ENCODE data around the gene TJP2.

TJP2 gene

GRCh38 chr9:69145144-69145715 lies 28.8 kb upstream of the TJP2 start:
- Histone ChIP-seq H3K18ac (ENCODE audit: low read length) (no peak overlapping the region), H2BK12ac (ENCODE audit: low read length) (no peak overlapping the region), H3K27ac (replicated peaks; ENCODE audit: low read length) (no peak overlapping the region), H3K23ac (ENCODE audit: low read depth, low read length, poor library complexity) (no peak overlapping the region), H4K8ac (ENCODE audit: low read depth, low read length) (no peak overlapping the region), H2AK5ac (ENCODE audit: low read depth, low read length) (no peak overlapping the region), H2AFZ (ENCODE audit: low read length) (no peak overlapping the region), H3K9me3 (replicated peaks in 1 of 2; ENCODE audit: control insufficient read depth in 2 of 2, insufficient read depth in 1 of 2, low read depth in 1 of 2, low read length in 2 of 2) (no peaks in the 10 kb centered on the region), H3K4me1 (ENCODE audit: control insufficient read depth in 2 of 2, insufficient read depth in 1 of 2, low read depth in 1 of 2, low read length in 2 of 2) (peaks cover 0 to 2% of the 10 kb centered on the region in 2 donors), H2BK120ac (ENCODE audit: low read depth, low read length) (no peak overlapping the region), H3K79me1 (ENCODE audit: low read depth, low read length) (peaks cover 1% of the 10 kb centered on the region), H2BK5ac (ENCODE audit: low read length) (no peak overlapping the region), H3K27me3 (ENCODE audit: control insufficient read depth in 3 of 3, insufficient read depth in 3 of 3, low read depth in 1 of 3, low read length in 3 of 3) (no peaks in the 10 kb centered on the region), H3K36me3 (replicated peaks in 1 of 2; ENCODE audit: control insufficient read depth in 2 of 2, insufficient read depth in 2 of 2, low read length in 2 of 2) (peaks cover 1 to 6% of the 10 kb centered on the region in 2 donors), H3K4me3 (ENCODE audit: low read length in 2 of 2) (no peak overlapping the region), H4K91ac (ENCODE audit: low read depth, low read length, poor library complexity) (no peak overlapping the region), H2BK15ac (ENCODE audit: low read length) (no peak overlapping the region), H3K4ac (ENCODE audit: low read length) (no peak overlapping the region), H3K4me2 (ENCODE audit: insufficient read depth, low read length, poor library complexity, severe bottlenecking) (no peak overlapping the region), H3K9ac (ENCODE audit: low read depth, low read length, poor library complexity) (no peak overlapping the region), H3K14ac (ENCODE audit: low read length) (no peak overlapping the region)
- WGBS, 2 donors (ENCODE audit: extremely low coverage in 2 of 2, insufficient read length in 2 of 2, insufficient replicate concordance in 1 of 2): no CpG with 5 or more reads among the region's 8 CpGs
- no peak for DNase-seq (ENCODE audit: low spot score)

GRCh38 chr9:69147041-69147834 lies 26.8 kb upstream of the TJP2 start:
- Histone ChIP-seq H2BK12ac (ENCODE audit: low read length) (no peak overlapping the region), H3K4ac (ENCODE audit: low read length) (no peak overlapping the region), H4K8ac (ENCODE audit: low read depth, low read length) (no peak overlapping the region), H3K9me3 (replicated peaks in 1 of 2; ENCODE audit: control insufficient read depth in 2 of 2, insufficient read depth in 1 of 2, low read depth in 1 of 2, low read length in 2 of 2) (no peaks in the 10 kb centered on the region), H4K91ac (ENCODE audit: low read depth, low read length, poor library complexity) (no peak overlapping the region), H3K79me1 (ENCODE audit: low read depth, low read length) (no peaks in the 10 kb centered on the region), H2AFZ (ENCODE audit: low read length) (no peak overlapping the region), H3K36me3 (replicated peaks in 1 of 2; ENCODE audit: control insufficient read depth in 2 of 2, insufficient read depth in 2 of 2, low read length in 2 of 2) (peaks cover 1 to 16% of the 10 kb centered on the region in 2 donors), H3K9ac (ENCODE audit: low read depth, low read length, poor library complexity) (no peak overlapping the region), H2BK5ac (ENCODE audit: low read length) (no peak overlapping the region), H3K27ac (replicated peaks; ENCODE audit: low read length) (no peak overlapping the region), H3K4me2 (ENCODE audit: insufficient read depth, low read length, poor library complexity, severe bottlenecking) (no peak overlapping the region), H3K4me1 (ENCODE audit: control insufficient read depth in 2 of 2, insufficient read depth in 1 of 2, low read depth in 1 of 2, low read length in 2 of 2) (peaks cover 0 to 2% of the 10 kb centered on the region in 2 donors), H3K4me3 (ENCODE audit: low read length in 2 of 2) (no peak overlapping the region), H2BK120ac (ENCODE audit: low read depth, low read length) (no peak overlapping the region), H3K18ac (ENCODE audit: low read length) (no peak overlapping the region), H3K14ac (ENCODE audit: low read length) (no peak overlapping the region), H2AK5ac (ENCODE audit: low read depth, low read length) (no peak overlapping the region), H3K27me3 (ENCODE audit: control insufficient read depth in 3 of 3, insufficient read depth in 3 of 3, low read depth in 1 of 3, low read length in 3 of 3) (no peaks in the 10 kb centered on the region), H2BK15ac (ENCODE audit: low read length) (no peak overlapping the region), H3K23ac (ENCODE audit: low read depth, low read length, poor library complexity) (no peak overlapping the region)
- WGBS, 2 donors (ENCODE audit: extremely low coverage in 2 of 2, insufficient read length in 2 of 2, insufficient replicate concordance in 1 of 2): no CpG with 5 or more reads among the region's 11 CpGs
- DNase-seq (ENCODE audit: low spot score): no peak

- Histone ChIP-seq H2AK5ac (ENCODE audit: low read depth, low read length) (no peak overlapping the region), H2BK12ac (ENCODE audit: low read length) (no peak overlapping the region)
- WGBS, 2 donors (ENCODE audit: extremely low coverage in 2 of 2, insufficient read length in 2 of 2, insufficient replicate concordance in 1 of 2): no CpG with 5 or more reads among the region's 7 CpGs
These were observed 24.7 kb upstream of the TJP2 start for GRCh38 chr9:69149321-69149807.

GRCh38 chr9:69151506-69151905 lies 22.6 kb upstream of the TJP2 start:
- no peak for DNase-seq (ENCODE audit: low spot score)
- H3K9me3 ChIP-seq (replicated peaks in 1 of 2; ENCODE audit: control insufficient read depth in 2 of 2, insufficient read depth in 1 of 2, low read depth in 1 of 2, low read length in 2 of 2): no peaks in the 10 kb centered on the region
- no peak overlapping the region for H3K18ac ChIP-seq (ENCODE audit: low read length)
- no peak overlapping the region for H3K4ac ChIP-seq (ENCODE audit: low read length)
- H3K79me1 ChIP-seq (ENCODE audit: low read depth, low read length): no peaks in the 10 kb centered on the region
- no peak overlapping the region for H2AFZ ChIP-seq (ENCODE audit: low read length)
- H2BK5ac ChIP-seq (ENCODE audit: low read length): no peak overlapping the region
- WGBS, 2 donors (ENCODE audit: extremely low coverage in 2 of 2, insufficient read length in 2 of 2, insufficient replicate concordance in 1 of 2): no CpG with 5 or more reads among the region's 7 CpGs
- H3K4me2 ChIP-seq (ENCODE audit: insufficient read depth, low read length, poor library complexity, severe bottlenecking): no peak overlapping the region
- no peak overlapping the region for H2BK15ac ChIP-seq (ENCODE audit: low read length)
- no peak overlapping the region for H3K4me3 ChIP-seq (ENCODE audit: low read length in 2 of 2)
- no peak overlapping the region for H2BK120ac ChIP-seq (ENCODE audit: low read depth, low read length)
- H3K9ac ChIP-seq (ENCODE audit: low read depth, low read length, poor library complexity): no peak overlapping the region
- H2BK12ac ChIP-seq (ENCODE audit: low read length): no peak overlapping the region
- H3K23ac ChIP-seq (ENCODE audit: low read depth, low read length, poor library complexity): no peak overlapping the region
- peaks cover 0 to 2% of the 10 kb centered on the region in 2 donors for H3K4me1 ChIP-seq (ENCODE audit: control insufficient read depth in 2 of 2, insufficient read depth in 1 of 2, low read depth in 1 of 2, low read length in 2 of 2)
- no peak overlapping the region for H4K8ac ChIP-seq (ENCODE audit: low read depth, low read length)
- no peaks in the 10 kb centered on the region for H3K27me3 ChIP-seq (ENCODE audit: control insufficient read depth in 3 of 3, insufficient read depth in 3 of 3, low read depth in 1 of 3, low read length in 3 of 3)
- H3K36me3 ChIP-seq (replicated peaks in 1 of 2; ENCODE audit: control insufficient read depth in 2 of 2, insufficient read depth in 2 of 2, low read length in 2 of 2): peaks cover 1 to 30% of the 10 kb centered on the region in 2 donors
- H3K14ac ChIP-seq (ENCODE audit: low read length): no peak overlapping the region
- no peak overlapping the region for H2AK5ac ChIP-seq (ENCODE audit: low read depth, low read length)
- no peak overlapping the region for H3K27ac ChIP-seq (replicated peaks; ENCODE audit: low read length)
- H4K91ac ChIP-seq (ENCODE audit: low read depth, low read length, poor library complexity): no peak overlapping the region

More at GRCh38 chr9:69149321-69149807, 24.7 kb upstream of the TJP2 start:
- DNase-seq (ENCODE audit: low spot score): no peak
- Histone ChIP-seq H2AFZ (ENCODE audit: low read length) (no peak overlapping the region), H2BK120ac (ENCODE audit: low read depth, low read length) (no peak overlapping the region), H3K18ac (ENCODE audit: low read length) (no peak overlapping the region), H2BK15ac (ENCODE audit: low read length) (no peak overlapping the region), H2BK5ac (ENCODE audit: low read length) (no peak overlapping the region), H3K79me1 (ENCODE audit: low read depth, low read length) (no peaks in the 10 kb centered on the region), H3K36me3 (replicated peaks in 1 of 2; ENCODE audit: control insufficient read depth in 2 of 2, insufficient read depth in 2 of 2, low read length in 2 of 2) (peaks cover 1 to 25% of the 10 kb centered on the region in 2 donors), H3K23ac (ENCODE audit: low read depth, low read length, poor library complexity) (no peak overlapping the region), H3K4me1 (ENCODE audit: control insufficient read depth in 2 of 2, insufficient read depth in 1 of 2, low read depth in 1 of 2, low read length in 2 of 2) (peaks cover 0 to 2% of the 10 kb centered on the region in 2 donors), H3K9me3 (replicated peaks in 1 of 2; ENCODE audit: control insufficient read depth in 2 of 2, insufficient read depth in 1 of 2, low read depth in 1 of 2, low read length in 2 of 2) (no peaks in the 10 kb centered on the region), H3K27me3 (ENCODE audit: control insufficient read depth in 3 of 3, insufficient read depth in 3 of 3, low read depth in 1 of 3, low read length in 3 of 3) (no peaks in the 10 kb centered on the region), H4K8ac (ENCODE audit: low read depth, low read length) (no peak overlapping the region), H3K27ac (replicated peaks; ENCODE audit: low read length) (no peak overlapping the region), H4K91ac (ENCODE audit: low read depth, low read length, poor library complexity) (no peak overlapping the region), H3K14ac (ENCODE audit: low read length) (no peak overlapping the region), H3K4me3 (ENCODE audit: low read length in 2 of 2) (no peak overlapping the region), H3K4ac (ENCODE audit: low read length) (no peak overlapping the region), H3K9ac (ENCODE audit: low read depth, low read length, poor library complexity) (no peak overlapping the region), H3K4me2 (ENCODE audit: insufficient read depth, low read length, poor library complexity, severe bottlenecking) (no peak overlapping the region)

Measured in neuronal stem cell (in vitro differentiated cells).